Colonic mucosa (tissue), 4 donors: ENCODE results near the gene THAP3. TPM values are rescaled to one million over a fixed set of nuclear protein-coding genes. Genes with fewer than 3 reads are reported as not detected.

ENCODE experiments used
- DNase-seq: peaks from one replicate; pipeline ENCODE4 v3.0.0-alpha.2; 2020
- H3K27ac ChIP-seq: fragments of 200-600 bp; one replicate; pipeline ENCODE4 v1.8.0; 2021
- H3K27me3 ChIP-seq: fragments of 200-600 bp; one replicate; pipeline ENCODE4 v1.8.0; 2021
- H3K36me3 ChIP-seq: fragments of 200-600 bp; one replicate; pipeline ENCODE4 v1.8.0; 2021
- H3K4me1 ChIP-seq: fragments of 200-600 bp; one replicate; pipeline ENCODE4 v1.8.0; 2021; ENCODE audit warnings: mild to moderate bottlenecking
- H3K4me3 ChIP-seq: fragments of 200-600 bp; one replicate; pipeline ENCODE4 v1.8.0; 2021
- H3K9ac ChIP-seq, 2 donors: one replicate each; pipeline ENCODE4 v1.7.0; 2013; ENCODE audit warnings: control low read depth in 2 of 2, low read depth in 2 of 2, low read length in 2 of 2
- H3K9me3 ChIP-seq: fragments of 200-600 bp; one replicate; pipeline ENCODE4 v1.8.0; 2021
- CTCF ChIP-seq: fragments of 200-600 bp; IDR thresholded peaks from one replicate; pipeline ENCODE4 v1.8.0; 2022; ENCODE audit warnings: antibody characterized with exemption, mild to moderate bottlenecking
- intact Hi-C: fragments of 100-400 bp; cut with DNase I; formaldehyde crosslinking; loops from one replicate; pipeline ENCODE4 v1.14.1; 2022
- total RNA-seq, 2 donors: library from RNA; stranded (reverse); fragmentation: NEBNext Ultra II Directional in 1 of 2; extraction: Animal tissue kit (Norgen Biotek cat#: 25700) in 1 of 2; gene quantifications; one replicate each; pipeline ENCODE4 v1.2.1, GENCODE V29; 2021
- donor health status: healthy.
- donor health status: DM: no; HTN: no; CAD: no.
- donor health status: DM: no; HTN: no; CAD: no.

Gene THAP3
- total RNA-seq, 2 donors from 2014 or later: 9.1 to 18.2 TPM

- intact Hi-C loops: no loop called here
- DNase-seq: no peak
- no peak overlapping the region for H3K9ac ChIP-seq
- no peak for TF ChIP-seq CTCF
- no peak overlapping the region for H3K27ac ChIP-seq
- H3K4me3 ChIP-seq: no peak overlapping the region
- H3K9me3 ChIP-seq: no peaks in the 10 kb centered on the region
- no peaks in the 10 kb centered on the region for H3K27me3 ChIP-seq
- no peaks in the 10 kb centered on the region for H3K36me3 ChIP-seq
- peaks cover 11% of the 10 kb centered on the region for H3K4me1 ChIP-seq
These were observed 3.3 kb downstream of the THAP3 start for GRCh38 chr1:6627841-6628545.

GRCh38 chr1:6628971-6629479, 4.4 kb downstream of the THAP3 start:
- Histone ChIP-seq H3K27ac (no peak overlapping the region), H3K36me3 (no peaks in the 10 kb centered on the region), H3K4me3 (no peak overlapping the region), H3K27me3 (no peaks in the 10 kb centered on the region), H3K9me3 (no peaks in the 10 kb centered on the region), H3K9ac (no peak overlapping the region), H3K4me1 (peaks cover 11% of the 10 kb centered on the region)
- intact Hi-C loops: no loop called here
- no peak for DNase-seq
- TF ChIP-seq CTCF: no peak

- H3K4me3 ChIP-seq: no peak overlapping the region
- H3K27ac ChIP-seq: no peak overlapping the region
- no peak for TF ChIP-seq CTCF
- H3K36me3 ChIP-seq: no peaks in the 10 kb centered on the region
- H3K9me3 ChIP-seq: no peaks in the 10 kb centered on the region
- peaks cover 6% of the 10 kb centered on the region for H3K4me1 ChIP-seq
- intact Hi-C loops: loop anchor here (10.0 kb wide), 1 partner anchor 75 kb away; the partner anchor contains the start of genes NOL9 and TAS1R1
- H3K9ac ChIP-seq: no peak overlapping the region
- DNase-seq: no peak
- H3K27me3 ChIP-seq: no peaks in the 10 kb centered on the region
These were observed 5.4 kb downstream of the THAP3 start for GRCh38 chr1:6630027-6630426.

DNA sequence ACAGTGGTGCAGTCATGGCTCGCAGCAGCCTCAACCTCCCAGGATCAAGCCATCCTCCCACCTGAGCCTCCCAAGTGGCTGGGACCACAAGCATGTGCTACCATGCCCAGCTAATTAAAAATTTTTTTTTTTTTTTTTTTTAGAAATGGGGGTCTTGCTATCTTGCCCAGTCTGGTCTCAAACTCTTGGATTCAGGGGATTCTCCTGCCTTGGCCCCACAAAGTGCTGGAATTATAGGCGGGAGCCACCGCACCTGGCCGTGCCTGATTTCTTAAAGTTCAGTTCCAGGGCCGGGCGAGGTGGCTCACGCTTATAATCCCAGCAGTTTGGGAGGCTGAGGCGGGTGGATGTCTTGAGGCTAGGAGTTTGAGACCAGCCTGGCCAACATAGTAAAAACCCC, 6.4 kb downstream of the THAP3 start:
- H3K27me3 ChIP-seq: no peaks in the 10 kb centered on the region
- no peak overlapping the region for H3K4me3 ChIP-seq
- H3K4me1 ChIP-seq: peaks cover 4% of the 10 kb centered on the region
- no peak overlapping the region for H3K27ac ChIP-seq
- TF ChIP-seq CTCF: no peak
- no peak overlapping the region for H3K9ac ChIP-seq
- intact Hi-C loops: loop anchor here (10.0 kb wide), 1 partner anchor 76 kb away; the partner anchor contains the start of genes NOL9 and TAS1R1
- H3K9me3 ChIP-seq: no peaks in the 10 kb centered on the region
- DNase-seq: no peak
- no peaks in the 10 kb centered on the region for H3K36me3 ChIP-seq

- DNase-seq: no peak
- Histone ChIP-seq H3K36me3 (no peaks in the 10 kb centered on the region), H3K4me1 (no peaks in the 10 kb centered on the region), H3K9me3 (no peaks in the 10 kb centered on the region), H3K27me3 (no peaks in the 10 kb centered on the region), H3K4me3 (no peak overlapping the region), H3K9ac (no peak overlapping the region), H3K27ac (no peak overlapping the region)
- TF ChIP-seq CTCF: no peak
- intact Hi-C loops: loop anchor here (10.0 kb wide), 1 partner anchor 78 kb away; the partner anchor contains the start of genes NOL9 and TAS1R1
These were observed 8.2 kb downstream of the THAP3 start for GRCh38 chr1:6632588-6633514.
